NCI-H2227 treated with DMSO at 0.1 percent for 48 hours (cell line): Measurements from ENCODE around the gene OR13H1.
A peak's percentile ranks its signal among the peaks of the same experiment; 100 is the strongest.
"Not testable (repeated sequence)": the region's sequence is repeated elsewhere in the genome, so short reads cannot be mapped to it uniquely, and the experiment has no call there.

ENCODE experiments used
- DNase-seq: peaks from one replicate; lab custom pipeline; 2025; lab: John Stamatoyannopoulos, UW

Gene OR13H1, protein sequence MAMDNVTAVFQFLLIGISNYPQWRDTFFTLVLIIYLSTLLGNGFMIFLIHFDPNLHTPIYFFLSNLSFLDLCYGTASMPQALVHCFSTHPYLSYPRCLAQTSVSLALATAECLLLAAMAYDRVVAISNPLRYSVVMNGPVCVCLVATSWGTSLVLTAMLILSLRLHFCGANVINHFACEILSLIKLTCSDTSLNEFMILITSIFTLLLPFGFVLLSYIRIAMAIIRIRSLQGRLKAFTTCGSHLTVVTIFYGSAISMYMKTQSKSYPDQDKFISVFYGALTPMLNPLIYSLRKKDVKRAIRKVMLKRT

DNA sequence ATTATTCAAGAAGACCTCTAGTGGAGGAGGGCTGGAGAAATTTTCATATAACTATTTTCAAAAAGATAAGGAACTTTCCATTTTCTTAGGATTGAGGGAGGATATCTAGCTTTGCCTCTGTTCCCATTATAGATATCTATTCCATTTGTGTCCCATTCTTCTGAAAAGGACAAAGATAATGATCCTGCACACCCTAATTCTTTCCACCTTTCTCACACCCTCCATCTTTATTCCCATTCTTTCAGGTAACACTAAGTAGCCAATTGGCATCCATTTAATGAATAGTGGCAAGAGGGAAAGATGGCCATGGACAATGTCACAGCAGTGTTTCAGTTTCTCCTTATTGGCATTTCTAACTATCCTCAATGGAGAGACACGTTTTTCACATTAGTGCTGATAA lies at the start of gene OR13H1:
OR13H1 (plus strand) TSS at position 301 of the 400 bp plus-strand sequence; CDS start at position 301, 0 bp downstream.
- no peak for DNase-seq

DNA sequence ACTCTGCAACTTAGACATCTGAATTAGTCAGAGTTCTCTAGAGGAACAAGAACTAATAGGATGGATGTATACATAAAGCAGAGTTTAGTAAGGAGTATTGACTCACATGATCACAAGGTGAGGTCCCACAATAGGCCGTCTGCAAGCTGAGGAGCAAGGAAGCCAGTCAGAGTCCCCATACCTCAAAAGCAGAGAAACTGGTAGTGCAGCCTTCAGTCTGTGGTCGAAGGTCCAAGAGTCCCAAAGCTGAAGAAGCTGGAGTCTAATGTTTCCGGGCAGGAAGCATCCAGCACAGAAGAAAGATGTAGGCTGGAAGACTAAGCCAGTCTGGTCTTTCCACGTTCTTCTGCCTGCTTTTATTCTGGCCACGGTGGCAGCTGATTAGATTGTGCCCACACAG lies 42.3 kb upstream of the OR13H1 start:
- DNase-seq, result not testable (repeated sequence)

DNA sequence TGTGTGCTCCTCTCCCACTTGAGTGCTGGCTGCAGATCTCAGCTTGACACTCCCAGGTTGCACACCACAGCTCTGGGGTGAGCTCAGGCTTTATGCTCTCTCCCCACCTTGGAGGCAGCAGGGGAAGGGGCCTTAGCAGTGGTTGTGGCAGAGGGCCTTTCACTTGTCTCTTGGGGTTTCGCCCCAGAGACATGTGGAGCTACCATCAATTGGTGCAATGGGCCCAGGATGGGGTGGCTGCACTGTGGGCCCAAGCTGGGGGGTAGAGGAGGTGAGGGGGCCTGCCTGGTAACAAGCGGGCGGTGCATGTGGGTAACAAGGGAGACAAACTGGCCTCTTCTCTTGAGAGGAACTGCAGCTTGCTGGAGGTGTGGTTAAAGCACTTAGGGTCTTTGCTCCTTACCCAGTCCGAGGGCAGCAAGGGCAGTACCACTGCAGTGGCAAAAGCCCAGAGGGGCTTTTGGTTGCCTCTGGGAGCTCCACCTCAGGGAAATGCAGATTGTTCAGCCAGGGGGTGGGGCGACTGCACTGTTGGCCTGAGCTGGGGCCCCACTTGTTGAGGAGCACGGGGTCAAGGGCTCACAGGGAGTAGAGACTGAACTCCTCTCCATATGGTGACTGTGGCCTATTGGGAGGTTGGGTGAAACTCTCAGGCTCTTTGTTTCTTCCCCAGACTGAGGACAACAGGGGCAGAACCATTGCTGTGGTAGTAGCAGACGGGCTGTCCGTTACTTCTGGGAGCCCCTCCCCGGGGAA lies 30.5 kb upstream of the OR13H1 start:
- no peak for DNase-seq

DNA sequence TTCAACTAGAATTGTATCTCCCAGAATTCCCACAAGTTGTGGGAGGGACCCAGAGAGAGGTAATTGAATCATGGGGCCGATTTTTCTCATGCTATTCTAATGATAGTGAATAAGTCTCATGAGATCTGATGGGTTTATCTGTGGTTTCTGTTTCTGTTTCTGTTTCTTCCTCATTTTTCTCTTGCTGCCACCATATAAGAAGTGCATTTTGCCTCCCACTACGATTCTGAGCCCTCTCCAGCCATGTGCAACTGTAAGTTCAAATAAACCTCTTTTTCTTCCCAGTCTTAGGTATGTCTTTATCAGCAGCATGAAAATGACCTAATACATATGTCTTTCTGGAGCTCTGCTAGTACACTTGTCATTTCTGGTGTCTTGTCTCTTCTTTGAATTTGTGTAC lies 22.1 kb upstream of the OR13H1 start:
- DNase-seq, result no peak

DNA sequence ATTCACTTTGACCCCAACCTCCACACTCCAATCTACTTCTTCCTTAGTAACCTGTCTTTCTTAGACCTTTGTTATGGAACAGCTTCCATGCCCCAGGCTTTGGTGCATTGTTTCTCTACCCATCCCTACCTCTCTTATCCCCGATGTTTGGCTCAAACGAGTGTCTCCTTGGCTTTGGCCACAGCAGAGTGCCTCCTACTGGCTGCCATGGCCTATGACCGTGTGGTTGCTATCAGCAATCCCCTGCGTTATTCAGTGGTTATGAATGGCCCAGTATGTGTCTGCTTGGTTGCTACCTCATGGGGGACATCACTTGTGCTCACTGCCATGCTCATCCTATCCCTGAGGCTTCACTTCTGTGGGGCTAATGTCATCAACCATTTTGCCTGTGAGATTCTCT lies 344 bp downstream of the OR13H1 start:
- DNase-seq, result no peak

DNA sequence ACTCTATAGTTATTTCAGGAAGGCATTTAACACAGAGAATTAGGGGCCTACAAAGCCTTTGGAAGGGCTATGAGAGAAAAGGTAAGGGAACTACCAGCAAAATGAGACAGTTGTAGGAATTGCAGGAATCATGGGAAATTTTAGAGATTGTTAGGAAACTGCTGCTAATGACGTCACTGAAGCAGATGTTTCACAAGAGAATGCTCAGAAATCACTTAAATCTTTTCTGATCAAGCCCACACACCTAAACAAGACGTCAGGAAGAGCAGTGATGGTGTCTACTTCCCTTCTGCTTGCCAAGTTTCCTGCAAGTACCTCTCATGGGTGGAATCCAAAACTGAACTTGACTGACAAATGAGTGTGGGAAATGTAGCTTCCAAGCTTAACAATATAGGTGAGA lies 5.1 kb downstream of the OR13H1 start:
- DNase-seq, result no peak

DNA sequence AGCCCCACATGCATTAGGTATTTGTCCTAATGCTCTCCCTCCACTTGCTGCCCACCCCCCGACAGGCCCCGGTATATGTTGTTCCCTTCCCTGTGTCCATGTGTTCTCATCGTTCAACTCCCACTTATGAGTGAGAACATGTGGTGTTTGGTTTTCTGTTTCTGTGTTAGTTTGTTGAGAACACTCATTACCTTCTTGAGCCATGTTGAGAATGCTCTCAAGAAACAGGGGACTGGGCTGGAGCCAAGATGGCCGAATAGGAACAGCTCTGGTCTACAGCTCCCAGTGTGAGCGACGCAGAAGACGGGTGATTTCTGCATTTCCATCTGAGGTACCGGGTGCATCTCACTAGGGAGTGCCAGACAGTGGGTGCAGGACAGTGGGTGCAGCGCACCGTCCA lies 8.6 kb downstream of the OR13H1 start:
- not testable (repeated sequence) for DNase-seq

DNA sequence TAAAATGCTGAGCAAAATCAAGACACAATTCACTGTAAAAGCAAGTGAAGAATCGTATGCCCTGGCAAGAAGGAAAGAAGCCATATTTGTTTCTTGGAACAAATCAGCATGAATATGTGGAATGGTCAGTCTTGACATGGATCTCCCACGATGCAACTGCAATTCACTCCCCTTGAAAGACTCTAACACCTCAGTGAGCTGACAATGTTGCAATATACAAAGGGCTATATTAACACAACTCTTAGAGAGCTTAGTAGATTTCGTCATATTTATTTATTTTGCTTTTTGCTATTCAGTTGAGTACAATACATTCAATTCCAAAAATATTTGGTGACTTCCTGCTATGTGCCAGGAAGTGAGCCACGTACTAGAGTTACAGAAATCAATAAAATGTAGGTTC lies 14.7 kb downstream of the OR13H1 start:
- DNase-seq, result no peak

DNA sequence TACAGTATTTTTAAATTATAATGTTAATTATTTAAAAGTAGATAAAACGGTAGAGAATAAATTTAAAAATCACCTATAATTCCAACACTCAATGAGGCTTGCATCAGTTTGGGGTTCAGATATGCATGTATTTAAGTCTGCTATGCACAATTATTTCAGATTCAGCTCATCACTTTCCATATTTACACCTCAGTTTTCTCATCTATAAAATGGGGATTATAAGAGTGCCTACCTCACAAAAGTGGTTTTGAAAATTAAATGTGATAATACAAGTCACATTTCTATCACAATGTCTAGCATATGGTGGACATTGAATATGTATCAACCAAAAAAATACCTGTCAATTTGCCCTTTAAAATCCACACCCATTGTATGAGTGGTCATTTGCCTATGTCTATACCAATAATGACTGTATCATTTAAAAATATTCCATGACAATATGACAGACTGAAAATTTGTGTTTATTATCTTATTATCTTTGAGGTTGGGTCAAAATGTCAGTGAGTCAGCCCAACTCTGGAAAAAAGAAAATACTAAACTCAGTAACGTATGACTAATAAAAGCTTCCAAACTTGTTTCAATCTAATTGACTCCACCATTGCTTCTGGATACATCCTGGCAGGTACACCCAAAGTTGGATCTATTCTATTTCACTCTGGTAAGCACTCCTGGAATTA lies 20.8 kb downstream of the OR13H1 start:
- DNase-seq, result no peak

DNA sequence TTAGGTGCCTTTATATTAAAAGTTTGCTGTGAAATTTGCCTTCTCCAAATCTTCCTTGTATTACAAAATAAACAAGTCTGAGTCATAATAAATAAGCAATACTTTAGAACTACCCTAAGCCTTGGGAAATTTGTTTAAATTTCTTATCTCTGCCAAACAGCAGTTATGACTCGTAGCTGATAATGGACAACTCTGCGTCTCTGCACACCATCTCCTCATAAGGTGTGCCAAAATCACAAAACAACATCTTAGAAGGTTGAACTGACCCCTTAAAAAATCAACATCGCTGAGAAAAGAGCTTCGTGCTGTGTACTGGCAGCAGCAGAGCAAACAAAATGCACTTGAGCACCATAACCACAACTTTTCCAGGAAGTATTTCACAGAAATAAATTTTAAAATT lies 22.0 kb downstream of the OR13H1 start:
- no peak for DNase-seq

DNA sequence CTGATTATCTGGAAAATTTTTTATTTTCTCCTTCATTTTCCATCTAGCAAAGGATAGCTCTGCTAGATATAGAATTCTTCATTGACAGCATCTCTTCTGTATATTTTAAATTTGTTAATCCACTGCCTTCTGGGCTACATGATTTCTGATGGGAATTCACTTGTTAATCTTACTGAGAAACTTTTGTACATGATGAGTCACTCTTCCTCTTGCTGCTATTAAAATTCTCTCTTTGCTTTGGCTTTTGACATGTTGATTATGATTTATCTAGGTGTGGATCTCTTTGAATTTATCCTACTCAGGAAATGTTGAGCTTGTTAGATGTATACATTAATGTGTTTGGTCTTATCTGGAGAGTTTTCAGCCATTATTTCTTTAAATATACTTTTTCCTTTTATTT lies 27.5 kb downstream of the OR13H1 start:
- DNase-seq, result no peak

DNA sequence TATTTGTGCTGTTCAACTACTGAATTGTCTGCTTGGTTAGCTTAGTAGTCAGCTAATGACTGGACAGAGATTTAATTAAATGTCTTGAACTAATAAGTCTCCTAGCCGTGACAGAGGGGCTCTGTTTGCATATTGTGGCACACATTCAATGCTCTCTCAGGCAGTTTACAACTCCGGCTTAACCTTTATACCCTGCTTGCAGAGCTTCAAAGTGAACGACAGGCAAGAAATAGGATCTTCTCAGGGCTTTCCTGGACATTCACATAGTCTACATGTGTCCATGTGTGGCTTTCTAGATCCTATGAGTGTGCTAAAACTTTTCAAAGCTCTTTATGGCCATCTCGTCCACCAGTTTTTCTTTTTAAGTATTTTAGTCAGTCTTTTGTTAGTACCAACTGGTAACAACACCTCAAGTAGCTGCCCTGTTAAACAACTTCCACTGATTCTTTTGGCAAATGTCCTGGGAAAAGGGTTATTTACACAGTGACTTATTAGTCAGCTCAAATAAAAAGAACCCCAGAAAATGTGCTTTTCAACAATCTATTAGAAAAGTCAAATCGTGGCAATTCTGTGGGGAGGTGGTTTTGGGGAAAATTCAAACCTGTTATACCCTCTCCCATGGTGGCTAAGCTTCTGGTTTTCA lies 28.6 kb downstream of the OR13H1 start:
- no peak for DNase-seq

DNA sequence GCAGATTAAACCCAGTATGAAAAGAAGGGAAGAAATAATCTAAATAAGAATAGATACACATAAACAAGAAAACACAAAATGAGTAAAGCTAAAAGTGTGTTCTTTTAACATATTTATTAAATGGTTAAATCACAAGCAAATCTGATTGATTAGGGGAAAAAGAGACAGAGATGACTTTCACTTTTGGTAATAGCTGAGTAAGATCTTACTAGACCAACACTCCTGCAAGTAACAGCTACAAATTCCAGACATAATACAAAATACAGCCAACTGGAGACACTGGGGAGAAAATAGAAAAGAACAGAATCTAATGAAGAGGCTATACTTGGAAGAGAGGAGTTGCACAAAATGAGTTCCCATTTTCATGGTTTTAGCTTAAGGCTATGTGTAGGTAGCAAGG lies 33.5 kb downstream of the OR13H1 start:
- no peak for DNase-seq

DNA sequence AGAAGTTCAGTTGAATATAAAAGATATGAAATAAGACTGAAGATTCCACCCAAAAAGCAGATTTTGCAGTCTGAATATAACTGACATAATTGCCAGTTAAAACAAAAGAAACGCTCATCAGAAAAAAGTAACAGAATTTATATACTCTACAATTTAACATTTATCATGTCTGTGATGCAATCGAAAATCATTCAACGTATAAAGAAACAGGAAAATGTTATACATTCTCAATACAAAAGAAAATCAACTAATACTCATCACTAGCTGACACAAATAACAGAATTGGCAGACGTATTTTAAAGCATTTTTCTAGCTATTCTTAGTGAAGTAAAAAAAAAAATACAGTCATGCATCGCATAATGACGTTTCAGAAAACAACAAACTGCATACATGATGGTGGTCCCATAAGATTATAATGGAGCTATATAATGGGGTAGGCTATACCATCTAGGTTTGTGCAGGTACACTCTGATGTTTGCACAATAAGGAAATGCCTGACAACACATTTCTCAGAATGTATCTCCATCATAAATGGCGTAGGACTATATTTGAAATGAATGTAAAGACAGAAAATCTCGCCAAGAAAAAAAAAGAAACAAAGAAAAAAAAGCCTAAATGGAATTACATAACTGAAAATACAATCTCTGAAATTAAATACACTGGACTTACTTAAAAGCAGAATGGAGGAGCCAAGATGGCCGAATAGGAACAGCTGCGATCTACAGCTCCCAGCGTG lies 34.3 kb downstream of the OR13H1 start:
- peak; percentile 32 for DNase-seq

DNA sequence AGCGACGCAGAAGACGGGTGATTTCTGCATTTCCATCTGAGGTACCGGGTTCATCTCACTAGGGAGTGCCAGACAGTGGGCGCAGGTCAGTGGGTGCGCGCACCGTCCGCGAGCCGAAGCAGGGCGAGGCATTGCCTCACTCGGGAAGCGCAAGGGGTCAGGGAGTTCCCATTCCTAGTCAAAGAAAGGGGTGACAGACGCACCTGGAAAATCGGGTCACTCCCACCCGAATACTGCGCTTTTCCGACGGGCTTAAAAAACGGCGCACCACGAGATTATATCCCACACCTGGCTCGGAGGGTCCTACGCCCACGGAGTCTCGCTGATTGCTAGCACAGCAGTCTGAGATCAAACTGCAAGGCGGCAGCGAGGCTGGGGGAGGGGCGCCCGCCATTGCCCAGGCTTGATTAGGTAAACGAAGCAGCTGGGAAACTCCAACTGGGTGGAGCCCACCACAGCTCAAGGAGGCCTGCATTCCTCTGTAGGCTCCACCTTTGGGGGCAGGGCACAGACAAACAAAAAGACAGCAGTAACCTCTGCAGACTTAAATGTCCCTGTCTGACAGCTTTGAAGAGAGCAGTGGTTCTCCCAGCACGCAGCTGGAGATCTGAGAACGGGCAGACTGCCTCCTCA lies 35.0 kb downstream of the OR13H1 start:
- DNase-seq, result not testable (repeated sequence)

DNA sequence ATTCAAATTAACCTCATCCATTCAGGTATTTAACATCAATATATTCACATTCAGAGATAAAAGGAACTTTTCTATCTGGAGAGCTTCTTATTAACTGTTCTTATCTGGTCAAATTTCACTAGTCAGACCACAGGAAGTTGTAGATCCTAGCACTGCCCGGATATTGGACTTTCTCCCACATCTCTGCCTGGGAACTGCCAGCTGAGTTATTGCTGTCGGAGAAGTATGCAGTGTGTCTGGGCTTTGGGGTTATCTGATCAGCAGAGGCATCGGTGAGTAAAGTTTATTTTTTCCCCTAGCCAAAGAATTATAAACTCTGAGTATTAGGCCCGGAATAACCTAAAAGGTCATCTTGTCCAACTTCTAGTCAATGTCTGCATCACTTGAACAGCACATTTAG lies 45.1 kb downstream of the OR13H1 start:
- DNase-seq, result no peak
